ENCODE data around the gene SYNGAP1. TPM values are rescaled to one million over a fixed set of nuclear protein-coding genes. Genes with fewer than 3 reads are reported as not detected.
"Not testable (repeated sequence)": the region's sequence is repeated elsewhere in the genome, so short reads cannot be mapped to it uniquely, and the experiment has no call there.

Gene SYNGAP1
- total RNA-seq, 4 donors from 2014 or later = 13.5 to 30.4 (median 14.0) TPM

- no peaks in the 10 kb centered on the region for H3K36me3 ChIP-seq
- WGBS = 63% methylated on average over 4 of the region's 4 CpGs
- peaks cover 51% of the 10 kb centered on the region for H3K4me1 ChIP-seq
- no peaks in the 10 kb centered on the region for H3K9me3 ChIP-seq
- H3K27me3 ChIP-seq = no peaks in the 10 kb centered on the region
- DNase-seq (ENCODE audit: low spot score in 2 of 2) = no peak
- H3K27ac ChIP-seq = no peak overlapping the region
- TF ChIP-seq CTCF (IDR thresholded peaks at IDR 0.05) (no peak), POLR2AphosphoS5 (IDR thresholded peaks at IDR 0.05) (no peak), POLR2A (IDR thresholded peaks at IDR 0.05) (no peak), EP300 (IDR thresholded peaks at IDR 0.05) (no peak)
- H3K4me3 ChIP-seq = no peak overlapping the region
Observed at GRCh38 chr6:33377171-33377570, 42.7 kb upstream of the SYNGAP1 start.

GRCh38 chr6:33379184-33379583, 40.7 kb upstream of the SYNGAP1 start:
- H3K9me3 ChIP-seq; H3K4me3 ChIP-seq; H3K27me3 ChIP-seq; H3K27ac ChIP-seq; H3K36me3 ChIP-seq; DNase-seq (ENCODE audit: low spot score in 2 of 2): not testable (repeated sequence)
- peaks cover 46% of the 10 kb centered on the region for H3K4me1 ChIP-seq
- WGBS = 95% methylated on average over 10 of the region's 10 CpGs

- Histone ChIP-seq H3K4me3 (no peak overlapping the region), H3K27me3 (no peaks in the 10 kb centered on the region), H3K36me3 (no peaks in the 10 kb centered on the region), H3K9me3 (no peaks in the 10 kb centered on the region), H3K27ac (no peak overlapping the region), H3K4me1 (peaks cover 34% of the 10 kb centered on the region)
- TF ChIP-seq POLR2A (IDR thresholded peaks at IDR 0.05) = no peak
- TF ChIP-seq EP300 (IDR thresholded peaks at IDR 0.05) = no peak
- no peak for TF ChIP-seq CTCF (IDR thresholded peaks at IDR 0.05)
- no peak for TF ChIP-seq POLR2AphosphoS5 (IDR thresholded peaks at IDR 0.05)
- DNase-seq (ENCODE audit: low spot score in 2 of 2) = no peak
- 61% methylated on average over 2 of the region's 2 CpGs for WGBS
Observed at GRCh38 chr6:33380272-33380981, 39.4 kb upstream of the SYNGAP1 start.

GRCh38 chr6:33383427-33384185, 36.3 kb upstream of the SYNGAP1 start:
- Histone ChIP-seq H3K27me3 (no peaks in the 10 kb centered on the region), H3K4me1 (peaks cover 7% of the 10 kb centered on the region), H3K4me3 (no peak overlapping the region), H3K9me3 (no peaks in the 10 kb centered on the region), H3K27ac (no peak overlapping the region), H3K36me3 (no peaks in the 10 kb centered on the region)
- no peak for TF ChIP-seq EP300 (IDR thresholded peaks at IDR 0.05)
- TF ChIP-seq POLR2A (IDR thresholded peaks at IDR 0.05) = no peak
- no peak for TF ChIP-seq POLR2AphosphoS5 (IDR thresholded peaks at IDR 0.05)
- no peak for TF ChIP-seq CTCF (IDR thresholded peaks at IDR 0.05)
- 73% methylated on average over 10 of the region's 10 CpGs for WGBS
- no peak for DNase-seq (ENCODE audit: low spot score in 2 of 2)

- no peak for DNase-seq (ENCODE audit: low spot score in 2 of 2)
Observed at GRCh38 chr6:33384581-33385020, 35.3 kb upstream of the SYNGAP1 start.

More at GRCh38 chr6:33384581-33385020, 35.3 kb upstream of the SYNGAP1 start:
- 23% methylated on average over 4 of the region's 4 CpGs for WGBS
- Histone ChIP-seq H3K4me1 (peaks cover 7% of the 10 kb centered on the region), H3K27ac (no peak overlapping the region), H3K4me3 (no peak overlapping the region), H3K27me3 (no peaks in the 10 kb centered on the region), H3K36me3 (no peaks in the 10 kb centered on the region), H3K9me3 (no peaks in the 10 kb centered on the region)
- peak in 1 of 2 donors; percentile 34 for TF ChIP-seq CTCF (IDR thresholded peaks at IDR 0.05)
- no peak for TF ChIP-seq EP300 (IDR thresholded peaks at IDR 0.05)
